ENCODE measurements around the gene POLR2M.

The POLR2M gene

GRCh38 chr15:57741089-57741488 lies 34.6 kb downstream of the POLR2M start:
- DNase-seq, result no peak

- no peak for DNase-seq
Observed at GRCh38 chr15:57743424-57743823, 36.9 kb downstream of the POLR2M start.

- DNase-seq, result no peak
Observed at GRCh38 chr15:57746786-57747185, 40.3 kb downstream of the POLR2M start.

- DNase-seq, result no peak
Observed at GRCh38 chr15:57747206-57747896, 40.8 kb downstream of the POLR2M start.

- no peak for DNase-seq
Observed at GRCh38 chr15:57751177-57751800, 44.8 kb downstream of the POLR2M start.

GRCh38 chr15:57752436-57752835 lies 45.9 kb downstream of the POLR2M start:
- DNase-seq, result no peak

- no peak for DNase-seq
Observed at GRCh38 chr15:57752840-57753239, 46.3 kb downstream of the POLR2M start.

GRCh38 chr15:57756466-57756865 lies 50.0 kb downstream of the POLR2M start:
- no peak for DNase-seq

GRCh38 chr15:57758560-57758959 lies 52.0 kb downstream of the POLR2M start:
- no peak for DNase-seq

GRCh38 chr15:57761562-57761961 lies 55.0 kb downstream of the POLR2M start:
- DNase-seq, result no peak

- DNase-seq, result no peak
Observed at GRCh38 chr15:57762302-57762701, 55.8 kb downstream of the POLR2M start.

- DNase-seq, result no peak
Observed at GRCh38 chr15:57763176-57763964, 56.9 kb downstream of the POLR2M start.

All from NCI-H510A (cell line).